Articular chondrocyte of knee joint (primary cell): Measurements from ENCODE around the gene FOXM1. TPM values are rescaled to one million over a fixed set of nuclear protein-coding genes. Genes with fewer than 3 reads are reported as not detected.

Source experiments
- total RNA-seq: library from RNA; depleted of rRNA; stranded (reverse); fragments of >200 nt; gene quantifications from 2 replicates; pipeline ENCODE4 v1.2.3, GENCODE V29; 2012

FOXM1 gene
- 14.8 and 17.6 TPM in 2 replicates for total RNA-seq

GRCh38 chr12:2877047-2877952, at the start of gene FOXM1, which contains the start of gene RHNO1:
Gene FOXM1 (minus strand): TSS chr12:2877174. CDS start chr12:2874478, 2,696 bp downstream.
Gene RHNO1 (plus strand): TSS chr12:2877223. CDS start chr12:2885367, 8,144 bp downstream.

GRCh38 chr12:2890388-2891239, 13.6 kb upstream of the FOXM1 start, which contains the start of gene TULP3:
Gene TULP3 (plus strand): TSS chr12:2890891. CDS start chr12:2890948, 57 bp downstream.

GRCh38 chr12:2857021-2857431, 19.9 kb downstream of the FOXM1 start, which contains the start of gene TEX52:
Gene TEX52 (minus strand): TSS chr12:2857039. CDS start chr12:2857026, 13 bp downstream.

GRCh38 chr12:2834581-2835491, 42.1 kb downstream of the FOXM1 start, which contains the start of gene NRIP2:
Gene NRIP2 (minus strand): TSS chr12:2835035. CDS start chr12:2834983, 52 bp downstream.

GRCh38 chr12:2812290-2813213, 64.4 kb downstream of the FOXM1 start, which contains the start of gene ITFG2:
Gene ITFG2 (plus strand): TSS chr12:2812668. CDS start chr12:2812761, 93 bp downstream.

Other genes starting within 250 kb of the FOXM1 start
- gene FKBP4, start 82.2 kb downstream of the FOXM1 start, total RNA-seq = 16.1 and 18.6 TPM in 2 replicates
- 17.2 and 20.0 TPM in 2 replicates for gene ITFG2, start 64.5 kb downstream of the FOXM1 start, total RNA-seq
- 0.26 and 0.43 TPM in 2 replicates for gene NRIP2, start 42.1 kb downstream of the FOXM1 start, total RNA-seq
- gene TEX52, start 20.1 kb downstream of the FOXM1 start, total RNA-seq = not detected in 2 replicates
- 27.7 and 31.1 TPM in 2 replicates for gene RHNO1, start within 50 bp of the FOXM1 start, total RNA-seq
- 40.1 and 44.6 TPM in 2 replicates for gene TULP3, start 13.7 kb upstream of the FOXM1 start, total RNA-seq
- 12.3 and 17.2 TPM in 2 replicates for gene TEAD4, start 82.2 kb upstream of the FOXM1 start, total RNA-seq
- 14.4 and 16.6 TPM in 2 replicates for gene TSPAN9, start 200.2 kb upstream of the FOXM1 start, total RNA-seq